GM21367 (cell line): ENCODE measurements around the gene CMSS1.

Source experiments
- ATAC-seq: cut with Tn5 transposase; IDR thresholded peaks from one replicate; pipeline ENCODE4 v1.9.1; 2021; ENCODE audit not compliant: unreplicated experiment

The CMSS1 gene

GRCh38 chr3:100123112-100123511 lies 305.4 kb downstream of the CMSS1 start:
- ATAC-seq, result no peak

- ATAC-seq, result no peak
Observed at GRCh38 chr3:100124201-100124761, 306.6 kb downstream of the CMSS1 start.

GRCh38 chr3:100125161-100125938 lies 307.7 kb downstream of the CMSS1 start:
- ATAC-seq, result no peak

GRCh38 chr3:100127792-100128191 lies 310.1 kb downstream of the CMSS1 start:
- no peak for ATAC-seq

GRCh38 chr3:100128565-100128964 lies 310.9 kb downstream of the CMSS1 start:
- ATAC-seq, result no peak

- no peak for ATAC-seq
Observed at GRCh38 chr3:100129941-100130340, 312.3 kb downstream of the CMSS1 start.

- no peak for ATAC-seq
Observed at GRCh38 chr3:100131241-100131640, 313.6 kb downstream of the CMSS1 start.

- ATAC-seq, result no peak
Observed at GRCh38 chr3:100136921-100137320, 319.3 kb downstream of the CMSS1 start.

GRCh38 chr3:100140976-100141375 lies 323.3 kb downstream of the CMSS1 start:
- ATAC-seq, result no peak

GRCh38 chr3:100141586-100141985 lies 323.9 kb downstream of the CMSS1 start:
- ATAC-seq, result no peak

GRCh38 chr3:100144255-100144866 lies 326.7 kb downstream of the CMSS1 start:
- ATAC-seq, result peak; percentile 84

GRCh38 chr3:100149130-100149529 lies 331.5 kb downstream of the CMSS1 start:
- no peak for ATAC-seq

GRCh38 chr3:100149713-100150415 lies 332.2 kb downstream of the CMSS1 start:
- no peak for ATAC-seq

GRCh38 chr3:100150473-100150872 lies 332.8 kb downstream of the CMSS1 start:
- no peak for ATAC-seq

GRCh38 chr3:100151024-100151707 lies 333.5 kb downstream of the CMSS1 start:
- no peak for ATAC-seq

GRCh38 chr3:100154171-100154570 lies 336.5 kb downstream of the CMSS1 start:
- ATAC-seq, result no peak

GRCh38 chr3:100155128-100155527 lies 337.5 kb downstream of the CMSS1 start:
- no peak for ATAC-seq

- ATAC-seq, result no peak
Observed at GRCh38 chr3:100155590-100155989, 337.9 kb downstream of the CMSS1 start.

GRCh38 chr3:100157685-100158084 lies 340.0 kb downstream of the CMSS1 start:
- no peak for ATAC-seq

GRCh38 chr3:100158918-100159330 lies 341.3 kb downstream of the CMSS1 start:
- no peak for ATAC-seq
